ENCODE data around the gene ARCN1. TPM values are rescaled to one million over a fixed set of nuclear protein-coding genes. Genes with fewer than 3 reads are reported as not detected.

Gene ARCN1
- total RNA-seq, 2 experiments from 2014 or later: 51.0 to 98.9 TPM

DNA sequence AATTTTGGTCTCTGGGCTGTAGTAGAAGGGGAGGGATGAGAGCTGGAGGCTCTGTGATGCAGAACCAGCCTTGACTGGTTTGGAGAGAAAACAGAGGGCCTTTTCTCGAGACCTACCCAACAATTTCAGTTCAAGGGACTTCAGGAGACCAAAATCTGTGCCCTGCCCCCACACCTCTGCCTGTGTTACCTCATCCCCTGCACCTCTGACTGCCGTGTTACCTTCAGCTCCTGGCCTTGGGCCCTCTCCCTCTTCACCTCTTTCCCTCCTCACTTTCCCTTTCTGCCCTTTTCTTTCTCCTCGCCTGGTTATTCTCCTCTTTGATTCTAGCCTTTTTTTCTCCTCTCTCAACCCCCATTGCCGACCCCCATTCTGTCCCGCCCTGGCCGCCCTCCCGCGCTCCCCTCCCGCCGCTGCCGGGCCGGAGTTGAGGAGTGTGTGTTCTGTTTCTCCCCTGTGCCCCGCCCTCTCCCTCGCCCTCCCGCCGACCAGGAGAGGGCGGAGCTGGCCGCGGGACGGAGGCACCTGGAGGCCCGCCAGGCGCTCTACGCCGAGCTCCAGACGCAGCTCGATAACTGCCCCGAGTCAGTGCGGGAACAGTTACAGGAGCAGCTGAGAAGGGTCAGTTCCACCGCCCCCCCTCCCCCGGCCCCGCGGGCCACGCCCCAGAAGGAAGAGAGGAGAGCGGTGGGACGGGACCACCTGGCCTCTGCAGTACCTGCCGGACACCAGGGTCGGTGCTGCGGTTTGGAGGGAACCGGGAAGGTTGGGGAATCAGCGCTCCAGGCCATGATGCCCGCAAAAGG is 62.4 kb downstream of the ARCN1 start:
- no peak overlapping the region for H3K4me2 ChIP-seq (ENCODE audit: low read length)
- intact Hi-C loops (cut with micrococcal nuclease; ENCODE audit: unreplicated experiment): no loop called here
- CTCF ChIA-PET (ENCODE audit: unreplicated experiment): no interaction called here

DNA sequence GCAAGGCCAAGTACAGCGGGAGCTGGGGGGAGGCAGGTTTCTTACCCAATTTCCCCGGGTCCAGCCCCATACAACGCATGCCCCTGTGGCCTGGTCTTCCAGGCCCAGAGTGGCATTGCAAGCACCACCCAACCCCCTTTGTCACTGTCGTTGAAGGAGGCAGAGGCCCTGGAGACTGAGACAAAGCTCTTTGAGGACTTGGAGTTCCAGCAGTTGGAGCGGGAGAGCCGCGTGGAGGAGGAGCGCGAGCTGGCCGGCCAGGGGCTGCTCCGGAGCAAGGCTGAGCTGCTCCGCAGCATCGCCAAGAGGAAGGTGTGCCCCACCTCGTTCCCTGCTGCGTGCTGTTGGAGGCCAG is 63.0 kb downstream of the ARCN1 start:
- no TSS peak for BruUV-seq (replicated peaks)
- Histone ChIP-seq H3K4me3 (ENCODE audit: low read depth, low read length, poor library complexity, severe bottlenecking) (no peak overlapping the region), H3K4me2 (ENCODE audit: low read length) (no peak overlapping the region), H4K20me1 (ENCODE audit: insufficient read depth, low read length) (no peaks in the 10 kb centered on the region), H3K4me1 (ENCODE audit: insufficient read depth, low read length, poor library complexity, severe bottlenecking) (no peaks in the 10 kb centered on the region), H3K27ac (ENCODE audit: low read depth, low read length, poor library complexity, severe bottlenecking) (no peak overlapping the region), H3K36me3 (ENCODE audit: insufficient read depth, low read length) (no peaks in the 10 kb centered on the region), H3K79me2 (ENCODE audit: insufficient read depth, low read depth, low read length) (no peaks in the 10 kb centered on the region), H3K9me2 (ENCODE audit: insufficient read depth, low read length) (no peaks in the 10 kb centered on the region), H3K9me3 (ENCODE audit: low read length) (no peaks in the 10 kb centered on the region), H2AFZ (ENCODE audit: low read length) (no peak overlapping the region)
- ChIA-PET CTCF (ENCODE audit: unreplicated experiment) (no interaction called here), POLR2A (interaction anchor here (0.9 kb wide), 1 partner anchor 11 kb away, joined by 6 read pairs; no protein-coding TSS in a partner anchor)
- intact Hi-C loops (cut with micrococcal nuclease; ENCODE audit: unreplicated experiment): no loop called here
- TF ChIP-seq, protein P1, sequence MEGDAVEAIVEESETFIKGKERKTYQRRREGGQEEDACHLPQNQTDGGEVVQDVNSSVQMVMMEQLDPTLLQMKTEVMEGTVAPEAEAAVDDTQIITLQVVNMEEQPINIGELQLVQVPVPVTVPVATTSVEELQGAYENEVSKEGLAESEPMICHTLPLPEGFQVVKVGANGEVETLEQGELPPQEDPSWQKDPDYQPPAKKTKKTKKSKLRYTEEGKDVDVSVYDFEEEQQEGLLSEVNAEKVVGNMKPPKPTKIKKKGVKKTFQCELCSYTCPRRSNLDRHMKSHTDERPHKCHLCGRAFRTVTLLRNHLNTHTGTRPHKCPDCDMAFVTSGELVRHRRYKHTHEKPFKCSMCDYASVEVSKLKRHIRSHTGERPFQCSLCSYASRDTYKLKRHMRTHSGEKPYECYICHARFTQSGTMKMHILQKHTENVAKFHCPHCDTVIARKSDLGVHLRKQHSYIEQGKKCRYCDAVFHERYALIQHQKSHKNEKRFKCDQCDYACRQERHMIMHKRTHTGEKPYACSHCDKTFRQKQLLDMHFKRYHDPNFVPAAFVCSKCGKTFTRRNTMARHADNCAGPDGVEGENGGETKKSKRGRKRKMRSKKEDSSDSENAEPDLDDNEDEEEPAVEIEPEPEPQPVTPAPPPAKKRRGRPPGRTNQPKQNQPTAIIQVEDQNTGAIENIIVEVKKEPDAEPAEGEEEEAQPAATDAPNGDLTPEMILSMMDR (conservative IDR thresholded peaks at IDR 0.05; ENCODE audit: low read length): no peak
- no peak for TF ChIP-seq EZH2phosphoT487 (IDR thresholded peaks at IDR 0.05; ENCODE audit: borderline replicate concordance, low read depth, low read length)
- no peak for DNase-seq (ENCODE audit: low spot score)

More for the DNA sequence above, 62.4 kb downstream of the ARCN1 start:
- no peak for DNase-seq (ENCODE audit: low spot score)
- no peaks in the 10 kb centered on the region for H3K9me2 ChIP-seq (ENCODE audit: insufficient read depth, low read length)
- no peaks in the 10 kb centered on the region for H4K20me1 ChIP-seq (ENCODE audit: insufficient read depth, low read length)
- no peaks in the 10 kb centered on the region for H3K79me2 ChIP-seq (ENCODE audit: insufficient read depth, low read depth, low read length)
- POLR2A ChIA-PET: interaction anchor here (1.0 kb wide), 1 partner anchor 12 kb away, joined by 3 read pairs; no protein-coding TSS in a partner anchor
- no TSS peak for BruUV-seq (replicated peaks)
- TF ChIP-seq, protein P1 (conservative IDR thresholded peaks at IDR 0.05; ENCODE audit: low read length): no peak
- no peak for TF ChIP-seq EZH2phosphoT487 (IDR thresholded peaks at IDR 0.05; ENCODE audit: borderline replicate concordance, low read depth, low read length)
- no peak overlapping the region for H3K4me3 ChIP-seq (ENCODE audit: low read depth, low read length, poor library complexity, severe bottlenecking)
- H3K27ac ChIP-seq (ENCODE audit: low read depth, low read length, poor library complexity, severe bottlenecking): no peak overlapping the region
- no peaks in the 10 kb centered on the region for H3K9me3 ChIP-seq (ENCODE audit: low read length)
- H3K36me3 ChIP-seq (ENCODE audit: insufficient read depth, low read length): no peaks in the 10 kb centered on the region
- H2AFZ ChIP-seq (ENCODE audit: low read length): no peak overlapping the region
- no peaks in the 10 kb centered on the region for H3K4me1 ChIP-seq (ENCODE audit: insufficient read depth, low read length, poor library complexity, severe bottlenecking)

DNA sequence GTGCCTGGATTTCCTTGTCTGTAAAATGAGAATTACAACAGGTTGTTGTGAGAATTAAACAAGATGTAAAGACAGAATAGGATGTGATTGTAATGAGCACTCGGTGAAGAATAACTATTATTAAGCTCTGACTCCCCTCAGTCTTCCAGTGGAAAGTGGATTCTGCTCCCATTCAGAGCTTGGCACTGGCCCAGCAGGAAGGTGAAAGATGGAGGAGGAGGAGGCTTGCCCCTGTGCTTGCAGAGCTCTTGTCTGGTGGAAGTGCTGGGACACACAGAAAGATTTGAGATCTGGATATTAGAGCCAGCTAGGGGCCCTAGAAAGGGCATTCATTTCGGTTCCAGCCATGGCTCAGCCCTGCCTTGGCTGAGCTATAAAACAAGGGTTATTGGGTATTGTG is 63.4 kb downstream of the ARCN1 start:
- no peak for TF ChIP-seq EZH2phosphoT487 (IDR thresholded peaks at IDR 0.05; ENCODE audit: borderline replicate concordance, low read depth, low read length)
- TF ChIP-seq, protein P1 (conservative IDR thresholded peaks at IDR 0.05; ENCODE audit: low read length): no peak
- no peaks in the 10 kb centered on the region for H3K9me3 ChIP-seq (ENCODE audit: low read length)
- no peak overlapping the region for H3K27ac ChIP-seq (ENCODE audit: low read depth, low read length, poor library complexity, severe bottlenecking)
- no TSS peak for BruUV-seq (replicated peaks)
- no peak overlapping the region for H3K4me2 ChIP-seq (ENCODE audit: low read length)
- no peaks in the 10 kb centered on the region for H3K79me2 ChIP-seq (ENCODE audit: insufficient read depth, low read depth, low read length)
- no peaks in the 10 kb centered on the region for H3K4me1 ChIP-seq (ENCODE audit: insufficient read depth, low read length, poor library complexity, severe bottlenecking)
- no peaks in the 10 kb centered on the region for H3K9me2 ChIP-seq (ENCODE audit: insufficient read depth, low read length)
- intact Hi-C loops (cut with micrococcal nuclease; ENCODE audit: unreplicated experiment): no loop called here
- ChIA-PET POLR2A (interaction anchor here (0.6 to 0.9 kb wide), 3 partner anchors 11 to 226 kb away, joined by 3 to 6 read pairs (median 3); no protein-coding TSS in a partner anchor), CTCF (ENCODE audit: unreplicated experiment) (no interaction called here)
- no peak overlapping the region for H3K4me3 ChIP-seq (ENCODE audit: low read depth, low read length, poor library complexity, severe bottlenecking)
- H3K36me3 ChIP-seq (ENCODE audit: insufficient read depth, low read length): no peaks in the 10 kb centered on the region
- H2AFZ ChIP-seq (ENCODE audit: low read length): no peak overlapping the region
- H4K20me1 ChIP-seq (ENCODE audit: insufficient read depth, low read length): no peaks in the 10 kb centered on the region
- DNase-seq (ENCODE audit: low spot score): no peak

Data from OCI-LY7 (cell line).